Astrocyte of the cerebellum (primary cell): ENCODE results near the gene CAPN5.
"Not testable (repeated sequence)": the region's sequence is repeated elsewhere in the genome, so short reads cannot be mapped to it uniquely, and the experiment has no call there.

ENCODE experiments used
- DNase-seq: peaks from one replicate; pipeline ENCODE4 v3.0.0-alpha.2; 2011; ENCODE audit warnings: low read depth
- H3K4me3 ChIP-seq: 2 replicates; pipeline ENCODE4 v1.5.1; 2011; ENCODE audit warnings: mild to moderate bottlenecking, low read depth, low read length, moderate library complexity
- in situ Hi-C: cut with HindIII; loops from 2 replicates; pipeline ENCODE4 v1.10.0; 2017; ENCODE audit warnings: low sequenced_read_pairs
- TF ChIP-seq, protein P1 (sequence below): IDR thresholded peaks from 2 replicates; pipeline ENCODE4 v1.5.1; 2012; ENCODE audit warnings: low read length, low read depth, moderate library complexity, mild to moderate bottlenecking; ENCODE audit errors: missing control alignments

The CAPN5 gene

DNA sequence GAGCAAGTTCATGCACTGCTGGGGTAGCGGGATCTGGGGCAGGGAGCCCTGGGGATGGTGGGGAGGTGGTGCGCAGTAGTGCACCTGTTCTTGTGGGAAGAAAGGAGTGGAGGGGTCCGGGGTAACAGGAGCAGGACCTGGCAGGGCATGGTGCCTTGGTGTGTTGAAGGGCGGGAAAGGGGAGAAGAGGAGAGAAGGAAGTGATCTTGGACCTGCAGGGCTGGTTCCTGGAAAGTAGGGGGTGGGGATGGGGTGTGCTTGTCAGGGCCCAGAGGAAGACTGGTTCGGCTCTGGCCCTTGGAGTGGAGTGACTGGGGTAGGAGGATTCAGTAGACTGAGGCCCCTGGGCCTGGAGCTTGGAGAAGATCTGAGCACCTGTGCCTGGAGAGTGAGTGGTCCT is 10.9 kb upstream of the CAPN5 start:
- TF ChIP-seq, protein P1, sequence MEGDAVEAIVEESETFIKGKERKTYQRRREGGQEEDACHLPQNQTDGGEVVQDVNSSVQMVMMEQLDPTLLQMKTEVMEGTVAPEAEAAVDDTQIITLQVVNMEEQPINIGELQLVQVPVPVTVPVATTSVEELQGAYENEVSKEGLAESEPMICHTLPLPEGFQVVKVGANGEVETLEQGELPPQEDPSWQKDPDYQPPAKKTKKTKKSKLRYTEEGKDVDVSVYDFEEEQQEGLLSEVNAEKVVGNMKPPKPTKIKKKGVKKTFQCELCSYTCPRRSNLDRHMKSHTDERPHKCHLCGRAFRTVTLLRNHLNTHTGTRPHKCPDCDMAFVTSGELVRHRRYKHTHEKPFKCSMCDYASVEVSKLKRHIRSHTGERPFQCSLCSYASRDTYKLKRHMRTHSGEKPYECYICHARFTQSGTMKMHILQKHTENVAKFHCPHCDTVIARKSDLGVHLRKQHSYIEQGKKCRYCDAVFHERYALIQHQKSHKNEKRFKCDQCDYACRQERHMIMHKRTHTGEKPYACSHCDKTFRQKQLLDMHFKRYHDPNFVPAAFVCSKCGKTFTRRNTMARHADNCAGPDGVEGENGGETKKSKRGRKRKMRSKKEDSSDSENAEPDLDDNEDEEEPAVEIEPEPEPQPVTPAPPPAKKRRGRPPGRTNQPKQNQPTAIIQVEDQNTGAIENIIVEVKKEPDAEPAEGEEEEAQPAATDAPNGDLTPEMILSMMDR: no peak
- in situ Hi-C loops: no loop called here

DNA sequence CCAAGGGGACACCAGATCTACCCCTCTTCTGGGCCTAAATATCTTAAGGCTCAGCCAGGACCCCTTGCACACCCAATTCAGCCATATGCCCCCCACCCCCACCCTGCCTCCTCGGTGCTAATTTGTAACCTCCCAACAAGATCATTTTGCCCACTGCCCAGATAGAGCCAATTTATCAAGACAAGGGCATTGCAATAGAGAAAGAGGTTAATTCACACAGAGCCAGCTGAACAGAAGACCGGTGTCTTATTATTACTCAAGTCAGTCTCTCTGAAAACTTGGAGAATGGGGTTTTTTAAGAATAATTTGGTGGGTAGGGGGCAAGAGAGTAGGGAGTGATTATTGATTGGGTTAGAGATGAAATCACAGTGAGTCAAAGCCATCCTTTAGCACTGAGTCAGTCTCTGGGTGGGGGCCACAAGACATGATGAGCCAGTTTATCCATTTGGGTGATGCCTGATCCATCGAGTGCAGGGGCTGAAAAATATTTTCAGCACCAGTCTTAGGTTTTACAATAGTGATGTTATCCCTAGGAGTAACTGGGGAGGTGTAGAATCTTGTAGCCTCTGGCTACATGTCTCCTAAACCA is 9.9 kb upstream of the CAPN5 start:
- no peak for DNase-seq
- in situ Hi-C loops: no loop called here
- no peak overlapping the region for H3K4me3 ChIP-seq
- TF ChIP-seq, protein P1: no peak

More for the DNA sequence above, 10.9 kb upstream of the CAPN5 start:
- no peak overlapping the region for H3K4me3 ChIP-seq
- DNase-seq: no peak

GRCh38 chr11:77057938-77058474 is 8.8 kb upstream of the CAPN5 start:
- in situ Hi-C loops: no loop called here
- no peak overlapping the region for H3K4me3 ChIP-seq

GRCh38 chr11:77058900-77059299 is 7.9 kb upstream of the CAPN5 start:
- DNase-seq: no peak
- in situ Hi-C loops: no loop called here
- TF ChIP-seq, protein P1: no peak

More at GRCh38 chr11:77057938-77058474, 8.8 kb upstream of the CAPN5 start:
- DNase-seq: no peak
- TF ChIP-seq, protein P1: no peak

DNA sequence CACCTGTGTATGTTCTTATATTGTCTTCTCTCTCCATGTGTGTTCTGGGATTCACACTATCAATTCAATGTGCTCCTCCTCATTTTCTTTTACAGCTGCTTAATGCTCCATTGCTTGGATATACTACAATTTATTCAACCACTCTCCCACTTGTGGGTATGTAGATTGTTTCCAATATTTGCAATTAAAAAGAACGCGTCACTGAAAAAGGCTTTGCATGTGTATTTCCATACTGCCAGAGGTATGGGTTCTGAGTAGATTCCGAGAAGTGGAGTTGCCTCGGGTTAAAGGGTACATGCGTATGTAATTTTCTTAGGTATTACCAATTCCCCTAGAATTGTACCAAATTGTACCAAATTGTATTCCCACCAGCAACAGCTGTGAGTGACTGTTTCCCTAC is 7.0 kb upstream of the CAPN5 start:
- TF ChIP-seq, protein P1: no peak

More at GRCh38 chr11:77058900-77059299, 7.9 kb upstream of the CAPN5 start:
- no peak overlapping the region for H3K4me3 ChIP-seq

GRCh38 chr11:77060234-77060633 is 6.5 kb upstream of the CAPN5 start:
- TF ChIP-seq, protein P1: no peak
- no peak overlapping the region for H3K4me3 ChIP-seq
- in situ Hi-C loops: loop anchor here (10.0 kb wide), 1 partner anchor 85 kb away; no protein-coding TSS in a partner anchor
- no peak for DNase-seq

More for the DNA sequence above, 7.0 kb upstream of the CAPN5 start:
- no peak for DNase-seq
- in situ Hi-C loops: loop anchor here (10.0 kb wide), 1 partner anchor 85 kb away; no protein-coding TSS in a partner anchor
- no peak overlapping the region for H3K4me3 ChIP-seq

GRCh38 chr11:77061258-77061657 is 5.5 kb upstream of the CAPN5 start:
- not testable (repeated sequence) for DNase-seq, H3K4me3 ChIP-seq
- in situ Hi-C loops: loop anchor here (10.0 kb wide), 1 partner anchor 84 kb away; no protein-coding TSS in a partner anchor
